Stimulated activated naive CD4-positive, alpha-beta T cell treated with Interleukin-2 at 50 U/mL for 16 hours (primary cell): Measurements from ENCODE around the gene ERCC2.
"Not testable (repeated sequence)": the region's sequence is repeated elsewhere in the genome, so short reads cannot be mapped to it uniquely, and the experiment has no call there.

Experiments used
- DNase-seq: peaks from one replicate; lab custom pipeline; 2025; lab: John Stamatoyannopoulos, UW

ERCC2 gene

GRCh38 chr19:45354241-45354842 lies 16.0 kb downstream of the ERCC2 start:
- no peak for DNase-seq

DNA sequence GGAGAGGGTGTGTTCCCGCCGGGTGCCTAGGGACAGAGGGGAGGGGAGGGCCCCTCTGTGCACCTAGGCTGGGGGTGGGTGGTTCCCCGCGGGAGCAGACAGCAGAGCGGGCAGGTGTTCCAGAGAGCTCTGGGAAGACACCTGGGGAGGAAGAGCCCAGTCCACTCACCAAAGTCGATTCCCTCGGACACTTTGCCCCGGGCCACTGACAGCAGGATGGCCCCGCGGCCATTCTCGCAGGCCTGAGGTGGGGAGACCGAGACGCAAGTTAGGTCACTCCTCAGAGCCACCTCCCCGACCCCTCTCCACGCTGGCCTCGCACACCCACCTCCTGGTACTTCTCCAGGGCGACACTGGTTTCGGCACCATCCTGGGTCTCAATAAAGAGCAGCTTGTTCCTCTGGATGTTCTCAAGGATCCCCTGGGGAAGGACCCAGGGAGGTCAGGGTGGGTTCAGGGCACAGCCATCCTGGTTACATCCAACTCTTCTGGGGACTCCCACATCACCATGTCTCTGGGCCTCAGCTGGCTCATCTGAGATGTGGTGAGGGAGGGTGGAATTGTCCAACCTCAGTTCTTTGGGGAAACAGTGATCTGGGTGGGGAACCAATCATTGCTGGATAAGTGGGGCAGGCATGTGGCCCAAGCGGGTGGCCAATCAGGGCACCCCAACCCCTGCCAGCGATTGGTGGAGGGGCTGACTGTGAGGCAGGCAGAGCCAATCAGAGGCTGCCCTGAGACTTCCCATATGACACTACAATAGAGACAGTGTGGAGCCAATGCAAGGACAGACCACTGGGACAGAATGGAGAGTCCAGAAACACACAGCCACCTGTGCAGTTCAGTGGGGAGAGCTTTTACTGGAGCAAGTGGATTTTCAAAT lies 17.2 kb downstream of the ERCC2 start:
- no peak for DNase-seq

DNA sequence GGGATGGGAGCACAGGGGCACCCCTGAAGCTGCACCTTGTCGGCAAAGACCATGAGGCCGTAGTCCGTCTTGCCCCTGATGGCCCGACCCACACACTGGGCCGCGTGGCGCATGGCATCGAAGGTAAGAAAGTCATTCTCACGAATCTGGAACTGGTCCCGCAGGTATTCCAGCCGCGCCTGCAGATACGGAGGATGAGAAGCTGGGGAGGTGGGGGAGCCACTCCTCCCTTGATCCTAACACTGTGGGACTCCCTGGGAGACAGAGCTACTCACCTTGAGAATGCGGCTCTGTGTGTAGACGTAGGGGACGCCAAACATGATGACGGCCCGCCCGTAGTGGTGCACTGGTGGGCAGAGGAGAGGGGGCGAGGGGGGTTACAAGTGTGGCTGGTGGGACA lies 17.9 kb downstream of the ERCC2 start:
- DNase-seq = no peak

DNA sequence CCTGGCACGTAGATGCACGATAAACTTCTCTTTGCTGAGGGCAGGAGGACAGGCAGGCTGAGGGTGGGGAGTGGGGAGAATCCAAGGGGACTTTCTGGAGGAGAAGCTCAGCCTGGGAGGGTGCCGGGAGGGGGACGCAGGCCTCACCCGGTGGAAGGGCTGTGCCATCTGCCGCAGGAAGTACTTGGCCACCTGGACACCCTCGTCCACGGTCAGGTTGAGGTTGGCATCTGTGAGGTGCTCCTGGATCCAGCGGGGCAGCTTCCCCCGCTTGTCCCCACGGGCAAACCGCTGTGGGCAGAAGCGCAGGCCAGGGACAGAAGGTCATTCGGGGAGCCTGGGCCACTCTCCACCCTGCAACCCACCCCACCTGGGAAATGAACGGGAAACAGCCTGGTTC lies 18.3 kb downstream of the ERCC2 start:
- DNase-seq = no peak

GRCh38 chr19:45351401-45351952 lies 18.9 kb downstream of the ERCC2 start:
- DNase-seq = no peak

- no peak for DNase-seq
Observed at GRCh38 chr19:45350477-45351058, 19.8 kb downstream of the ERCC2 start.

GRCh38 chr19:45349430-45349941 lies 20.9 kb downstream of the ERCC2 start:
- DNase-seq = no peak

DNA sequence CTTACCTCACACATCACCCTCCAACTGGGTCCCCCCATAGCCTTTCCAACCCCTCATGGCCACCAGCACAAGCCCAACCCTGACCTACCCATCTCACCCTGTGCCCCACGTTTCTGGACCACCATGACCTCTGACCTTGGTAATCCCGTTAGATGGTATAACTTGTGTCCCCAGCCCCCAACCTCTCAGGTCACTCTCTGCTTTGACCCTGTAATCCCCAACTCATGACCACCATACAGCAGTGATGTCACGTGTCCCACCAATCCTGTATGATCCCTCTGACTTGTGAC lies 21.3 kb downstream of the ERCC2 start:
- no peak for DNase-seq

DNA sequence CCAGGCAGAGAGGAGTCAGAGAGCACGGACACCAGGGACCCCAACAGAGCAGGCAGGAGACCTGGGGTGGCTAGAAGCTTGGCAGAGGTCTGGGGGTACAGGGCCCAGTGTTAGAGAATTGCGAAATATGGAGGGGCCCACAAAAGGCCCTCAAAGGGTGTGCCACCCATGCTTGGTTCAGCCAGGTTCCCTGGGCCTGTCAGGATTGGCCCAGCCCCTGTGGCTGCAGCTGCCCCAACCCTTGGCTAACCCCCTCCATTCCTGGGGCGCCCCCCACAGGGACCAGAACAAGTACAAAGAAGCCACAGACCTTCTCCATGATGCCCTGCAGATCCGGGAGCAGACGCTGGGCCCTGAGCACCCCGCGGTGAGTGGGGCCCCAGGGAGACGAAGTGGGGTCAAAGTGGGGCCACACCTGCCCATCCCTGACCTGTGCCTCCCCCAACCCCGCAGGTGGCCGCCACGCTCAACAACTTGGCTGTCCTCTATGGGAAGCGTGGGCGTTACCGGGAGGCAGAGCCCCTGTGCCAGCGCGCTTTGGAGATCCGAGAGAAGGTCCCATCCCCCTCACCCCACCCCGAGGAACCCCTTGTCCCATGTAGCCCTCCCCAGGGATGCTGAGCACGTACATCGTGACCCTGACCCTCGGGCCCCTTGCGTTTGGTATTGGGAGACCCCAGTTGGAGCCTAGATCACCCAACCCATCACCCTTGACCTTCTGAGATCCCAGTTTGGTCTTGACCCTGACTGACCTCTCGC lies 21.8 kb downstream of the ERCC2 start:
- no peak for DNase-seq

GRCh38 chr19:45347570-45348366 lies 22.6 kb downstream of the ERCC2 start:
- DNase-seq = no peak

- DNase-seq = no peak
Observed at GRCh38 chr19:45346449-45346848, 23.9 kb downstream of the ERCC2 start.

GRCh38 chr19:45345506-45345860 lies 24.9 kb downstream of the ERCC2 start:
- DNase-seq = no peak

GRCh38 chr19:45344621-45345505 lies 25.5 kb downstream of the ERCC2 start:
- DNase-seq = no peak

- DNase-seq = no peak
Observed at GRCh38 chr19:45342911-45343310, 27.5 kb downstream of the ERCC2 start.

GRCh38 chr19:45340899-45341453 lies 29.4 kb downstream of the ERCC2 start:
- DNase-seq = no peak

- peak; percentile 10 for DNase-seq
Observed at GRCh38 chr19:45340232-45340898, 30.0 kb downstream of the ERCC2 start, which contains the start of gene KLC3. Gene KLC3 (plus strand): TSS chr19:45340750. CDS start chr19:45345542, 4,792 bp downstream.

DNA sequence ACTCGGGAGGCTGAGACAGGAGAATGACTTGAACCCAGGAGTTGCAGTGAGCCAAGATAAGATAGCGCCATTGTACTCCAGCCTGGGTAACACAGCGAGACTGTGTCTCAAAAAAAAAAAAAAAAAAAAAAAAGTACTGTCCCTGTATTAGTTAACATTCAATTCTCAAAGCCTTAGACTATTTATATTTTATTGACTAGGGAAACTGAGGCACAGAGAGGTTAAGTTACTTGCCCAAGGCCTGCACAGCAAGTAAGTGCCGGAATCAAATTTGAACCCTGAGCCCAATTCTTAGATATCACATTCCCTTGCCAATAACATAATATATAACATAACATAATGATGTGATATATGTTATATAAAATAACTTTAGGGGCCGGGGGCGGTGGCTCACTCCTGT lies 30.7 kb downstream of the ERCC2 start:
- no peak for DNase-seq

DNA sequence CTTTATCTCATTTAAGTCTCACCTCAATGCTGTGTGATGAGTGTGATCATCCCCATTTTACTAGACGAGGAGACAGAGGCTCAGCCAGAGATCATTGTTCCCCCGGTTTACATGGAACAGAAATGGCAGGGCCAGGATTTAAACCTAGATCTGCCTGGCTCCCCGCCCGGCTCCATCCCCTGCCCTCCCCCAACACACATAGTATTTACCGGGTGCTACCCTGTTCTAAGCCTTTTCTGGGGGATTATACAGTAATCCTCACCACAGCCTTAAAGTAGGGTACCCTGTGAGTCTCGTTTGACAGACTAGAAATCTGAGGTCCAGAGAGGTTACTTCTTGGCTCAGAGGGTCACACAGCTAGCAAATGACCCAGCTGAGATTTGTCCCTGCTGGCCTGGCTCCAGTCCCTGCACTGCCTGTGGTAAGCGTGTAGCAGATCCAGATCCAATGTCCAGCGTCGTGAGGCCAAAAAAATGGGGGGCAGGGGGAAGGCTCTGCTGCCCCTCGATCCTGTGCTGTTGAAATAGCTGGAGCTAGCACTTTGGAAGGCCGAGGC lies 33.6 kb downstream of the ERCC2 start:
- DNase-seq = no peak

DNA sequence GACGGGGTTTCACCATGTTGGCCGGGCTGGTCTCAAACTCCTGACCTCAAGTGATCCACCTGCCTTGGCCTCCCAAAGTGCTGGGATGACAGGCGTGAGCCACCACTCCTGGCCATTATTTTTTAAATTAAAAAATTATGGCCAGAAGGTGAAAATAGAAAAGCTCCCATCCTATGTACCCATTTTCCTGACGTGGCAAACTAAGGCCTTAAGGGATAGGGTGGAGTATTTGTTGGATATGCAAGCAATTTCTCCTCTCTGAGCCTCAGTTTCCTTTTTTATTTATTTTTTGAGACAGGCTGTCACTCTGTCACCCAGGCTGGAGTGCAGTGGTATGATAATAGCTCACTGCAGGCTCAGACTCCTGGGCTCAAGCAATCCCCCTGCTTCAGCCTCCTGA lies 35.5 kb downstream of the ERCC2 start:
- not testable (repeated sequence) for DNase-seq
